ENCODE data around the gene PEX26.

GRCh38 chr22:18077087-18077638 is 627 bp upstream of the PEX26 start:
- no peak for TF ChIP-seq CTCF (IDR thresholded peaks at IDR 0.05)
- no peak for TF ChIP-seq POLR2A (IDR thresholded peaks at IDR 0.05)
